ENCODE data around the gene CBARP. TPM values are rescaled to one million over a fixed set of nuclear protein-coding genes. Genes with fewer than 3 reads are reported as not detected.

The CBARP gene
- total RNA-seq, 1 donor from 2014 or later: 0.96 TPM

DNA sequence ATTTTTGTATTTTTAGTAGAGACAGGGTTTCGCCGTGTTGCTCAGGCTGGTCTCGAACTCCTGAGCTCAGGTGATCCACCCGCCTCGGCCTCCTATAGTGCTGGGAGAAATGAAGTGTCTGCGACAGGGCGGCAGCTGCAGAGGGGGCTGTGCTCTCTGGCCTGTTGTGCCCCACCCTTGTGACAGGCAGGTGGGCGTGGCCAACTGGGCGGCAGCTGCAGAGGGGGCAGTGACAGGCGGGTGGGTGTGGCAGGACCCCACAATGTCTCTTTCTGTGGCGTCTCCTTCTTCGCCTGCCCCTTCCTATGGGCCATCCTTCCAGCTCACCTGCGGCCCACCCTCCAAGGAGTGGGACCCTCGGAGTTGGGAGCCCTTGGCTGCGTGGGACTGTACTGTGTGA, 20.4 kb downstream of the CBARP start:
- Histone ChIP-seq H3K9me3 (replicated peaks) (no peaks in the 10 kb centered on the region), H3K36me3 (peaks cover 23% of the 10 kb centered on the region), H3K4me3 (no peak overlapping the region), H3K4me1 (peaks cover 100% of the 10 kb centered on the region), H3K27ac (replicated peaks) (peak overlapping the region; percentile 94), H3K27me3 (ENCODE audit: low read depth) (no peaks in the 10 kb centered on the region)
- no peak for DNase-seq
- TF ChIP-seq, protein P1, sequence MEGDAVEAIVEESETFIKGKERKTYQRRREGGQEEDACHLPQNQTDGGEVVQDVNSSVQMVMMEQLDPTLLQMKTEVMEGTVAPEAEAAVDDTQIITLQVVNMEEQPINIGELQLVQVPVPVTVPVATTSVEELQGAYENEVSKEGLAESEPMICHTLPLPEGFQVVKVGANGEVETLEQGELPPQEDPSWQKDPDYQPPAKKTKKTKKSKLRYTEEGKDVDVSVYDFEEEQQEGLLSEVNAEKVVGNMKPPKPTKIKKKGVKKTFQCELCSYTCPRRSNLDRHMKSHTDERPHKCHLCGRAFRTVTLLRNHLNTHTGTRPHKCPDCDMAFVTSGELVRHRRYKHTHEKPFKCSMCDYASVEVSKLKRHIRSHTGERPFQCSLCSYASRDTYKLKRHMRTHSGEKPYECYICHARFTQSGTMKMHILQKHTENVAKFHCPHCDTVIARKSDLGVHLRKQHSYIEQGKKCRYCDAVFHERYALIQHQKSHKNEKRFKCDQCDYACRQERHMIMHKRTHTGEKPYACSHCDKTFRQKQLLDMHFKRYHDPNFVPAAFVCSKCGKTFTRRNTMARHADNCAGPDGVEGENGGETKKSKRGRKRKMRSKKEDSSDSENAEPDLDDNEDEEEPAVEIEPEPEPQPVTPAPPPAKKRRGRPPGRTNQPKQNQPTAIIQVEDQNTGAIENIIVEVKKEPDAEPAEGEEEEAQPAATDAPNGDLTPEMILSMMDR (IDR thresholded peaks at IDR 0.05; ENCODE audit: borderline replicate concordance): no peak
- intact Hi-C loops (cut with micrococcal nuclease): no loop called here

DNA sequence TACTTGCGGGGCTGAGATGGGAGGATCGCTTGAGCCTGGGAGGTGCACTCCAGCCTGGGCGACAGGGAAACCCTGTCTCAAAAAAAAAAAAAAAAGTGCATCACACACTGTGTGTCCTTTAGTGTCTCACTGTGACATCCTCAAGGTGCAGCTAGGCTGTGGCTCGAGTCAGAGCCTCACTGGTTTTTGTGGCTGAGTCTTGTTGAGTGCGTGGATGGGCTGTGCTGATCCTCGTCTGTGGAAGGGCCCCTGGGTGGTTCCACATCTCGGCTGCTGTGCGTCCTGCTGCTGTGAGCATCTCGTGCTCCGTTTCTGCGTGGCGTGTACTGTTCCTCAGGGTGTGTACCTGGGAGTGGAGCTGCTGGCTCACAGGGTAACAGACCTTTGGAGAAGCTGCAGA, 21.0 kb downstream of the CBARP start:
- Histone ChIP-seq H3K4me3 (no peak overlapping the region), H3K36me3 (peaks cover 23% of the 10 kb centered on the region), H3K9me3 (replicated peaks) (no peaks in the 10 kb centered on the region), H3K27ac (replicated peaks) (peak overlapping the region; percentile 94), H3K4me1 (peaks cover 100% of the 10 kb centered on the region), H3K27me3 (ENCODE audit: low read depth) (no peaks in the 10 kb centered on the region)
- no peak for DNase-seq
- TF ChIP-seq, protein P1 (IDR thresholded peaks at IDR 0.05; ENCODE audit: borderline replicate concordance): no peak
- intact Hi-C loops (cut with micrococcal nuclease): no loop called here

DNA sequence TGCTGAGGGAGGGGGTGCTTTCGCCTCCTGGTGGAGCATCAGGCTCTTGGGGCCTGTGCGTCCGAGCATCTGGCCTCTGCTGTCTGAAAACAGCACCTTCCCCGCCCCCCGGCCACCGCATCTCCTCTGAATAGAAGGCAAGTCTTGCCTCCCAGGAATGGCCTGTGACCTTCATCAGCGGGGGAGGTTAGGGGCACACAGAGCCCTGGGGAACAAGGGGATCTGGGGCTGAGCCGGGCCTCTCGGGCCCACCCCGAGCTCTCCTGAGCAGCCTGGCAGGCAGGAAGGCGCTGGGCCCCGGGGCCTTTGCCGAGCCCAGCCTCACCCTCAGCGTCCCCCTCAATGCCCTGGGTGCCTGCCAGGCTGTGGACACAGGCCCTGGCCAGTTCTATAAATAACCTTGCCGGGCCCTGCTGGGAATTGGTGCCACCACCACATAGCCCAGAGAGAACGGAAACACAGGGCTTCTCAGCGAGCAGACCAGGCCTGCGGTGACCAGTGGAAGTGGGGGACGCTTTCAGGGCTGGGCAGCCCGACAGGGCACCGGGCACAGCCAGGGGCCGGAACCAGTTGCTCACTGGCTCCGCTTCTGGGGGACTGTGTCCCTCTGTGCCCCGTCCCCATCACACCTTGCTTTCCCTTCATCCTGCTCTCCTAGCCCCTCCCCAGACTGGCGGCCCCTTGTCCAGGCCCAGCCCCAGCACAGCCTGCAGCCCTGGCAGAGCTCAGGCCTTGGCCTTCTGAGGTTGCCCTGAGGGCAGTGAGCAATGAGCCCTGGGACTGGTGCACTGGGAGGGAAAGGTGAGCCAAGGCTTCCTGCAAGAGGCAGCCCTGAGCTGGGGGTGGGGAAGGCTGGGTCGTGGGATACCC, 22.7 kb downstream of the CBARP start:
- H3K27ac ChIP-seq (replicated peaks): peak overlapping the region; percentile 94
- peak; percentile 77 for DNase-seq
- H3K36me3 ChIP-seq: peaks cover 14% of the 10 kb centered on the region
- H3K4me3 ChIP-seq: peak overlapping the region; percentile 48
- no peaks in the 10 kb centered on the region for H3K27me3 ChIP-seq (ENCODE audit: low read depth)
- TF ChIP-seq, protein P1 (IDR thresholded peaks at IDR 0.05; ENCODE audit: borderline replicate concordance): no peak
- no peaks in the 10 kb centered on the region for H3K9me3 ChIP-seq (replicated peaks)
- peaks cover 100% of the 10 kb centered on the region for H3K4me1 ChIP-seq
- intact Hi-C loops (cut with micrococcal nuclease): no loop called here

DNA sequence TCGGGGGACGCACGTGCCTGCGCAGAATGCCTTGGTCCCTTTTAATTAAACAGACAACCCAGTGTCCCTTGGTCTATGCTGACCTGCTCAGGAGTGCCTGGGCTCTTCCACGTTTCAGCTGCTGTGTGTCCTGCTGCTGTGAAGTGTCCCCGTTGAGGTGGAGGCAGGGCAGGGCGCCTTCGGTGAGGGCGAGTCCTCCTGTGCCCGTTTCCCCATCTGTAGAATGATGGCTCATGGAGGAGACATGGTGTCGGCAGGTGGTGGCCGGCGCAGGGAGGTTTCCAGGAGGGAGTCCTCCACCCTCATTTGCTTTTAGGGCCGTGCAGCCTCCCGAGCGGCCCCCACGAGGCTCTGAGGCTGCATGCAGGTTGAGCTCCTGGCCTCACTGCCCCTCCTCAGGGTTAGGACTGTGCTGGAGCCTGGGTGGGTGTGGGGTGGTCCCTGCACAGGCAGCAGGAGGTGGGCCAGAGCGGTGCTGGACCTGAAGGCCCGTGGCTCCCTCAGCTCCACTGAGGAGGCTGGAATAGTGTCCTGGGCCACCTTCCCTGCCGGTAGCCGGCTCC, 23.4 kb downstream of the CBARP start:
- peaks cover 100% of the 10 kb centered on the region for H3K4me1 ChIP-seq
- intact Hi-C loops (cut with micrococcal nuclease): no loop called here
- DNase-seq: no peak
- H3K9me3 ChIP-seq (replicated peaks): no peaks in the 10 kb centered on the region
- TF ChIP-seq, protein P1 (IDR thresholded peaks at IDR 0.05; ENCODE audit: borderline replicate concordance): no peak
- H3K27ac ChIP-seq (replicated peaks): peak overlapping the region; percentile 94
- peak overlapping the region; percentile 48 for H3K4me3 ChIP-seq
- no peaks in the 10 kb centered on the region for H3K27me3 ChIP-seq (ENCODE audit: low read depth)
- peaks cover 19% of the 10 kb centered on the region for H3K36me3 ChIP-seq

DNA sequence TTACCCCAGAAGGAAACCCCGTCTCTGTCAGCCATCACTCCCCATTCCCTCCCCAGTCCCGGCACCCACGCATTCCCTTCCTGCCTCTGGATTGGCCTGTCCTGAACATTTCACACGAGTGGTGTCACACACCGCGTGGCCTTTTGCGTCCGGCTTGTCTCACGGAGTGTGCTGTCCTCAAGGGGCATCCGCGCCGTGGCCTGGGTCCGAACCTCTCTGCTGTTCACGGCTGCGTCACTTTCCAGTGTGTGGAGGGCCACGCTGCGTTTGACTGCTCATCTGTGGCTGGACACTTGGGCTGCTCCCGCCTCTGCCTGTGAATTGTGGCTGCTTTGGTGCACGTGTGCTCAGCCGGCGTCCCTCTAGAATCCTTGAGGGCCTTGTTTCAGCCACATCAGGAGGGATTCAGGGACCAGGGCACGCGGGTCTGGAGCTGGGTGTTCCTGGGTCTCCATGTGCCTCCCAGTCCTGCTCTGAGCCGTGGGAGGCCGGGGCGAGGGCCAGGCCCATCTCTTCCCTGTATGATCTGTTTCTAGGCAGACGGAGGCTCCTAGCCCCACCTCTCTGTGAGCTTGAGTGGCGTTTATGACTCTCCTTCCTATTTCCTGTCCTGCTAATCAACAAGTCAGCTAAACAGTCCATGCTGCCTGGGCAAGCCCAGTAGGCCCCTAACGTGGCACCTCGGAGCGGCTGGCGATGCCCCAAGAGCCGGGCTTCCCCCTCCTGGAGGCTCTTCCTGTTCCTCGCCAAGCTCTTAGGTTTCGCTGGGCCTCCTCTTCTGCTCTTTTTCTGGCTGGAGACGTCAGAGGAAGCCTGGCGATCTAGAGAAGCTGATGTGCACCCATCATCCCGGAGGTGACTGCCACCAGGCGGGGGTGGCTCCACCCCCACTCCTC, 24.2 kb downstream of the CBARP start:
- H3K36me3 ChIP-seq: peaks cover 19% of the 10 kb centered on the region
- H3K4me1 ChIP-seq: peaks cover 100% of the 10 kb centered on the region
- TF ChIP-seq, protein P1 (IDR thresholded peaks at IDR 0.05; ENCODE audit: borderline replicate concordance): no peak
- H3K4me3 ChIP-seq: peak overlapping the region; percentile 48
- intact Hi-C loops (cut with micrococcal nuclease): no loop called here
- H3K27me3 ChIP-seq (ENCODE audit: low read depth): no peaks in the 10 kb centered on the region
- H3K9me3 ChIP-seq (replicated peaks): no peaks in the 10 kb centered on the region
- DNase-seq: peak; percentile 60
- H3K27ac ChIP-seq (replicated peaks): peak overlapping the region; percentile 94
